GM18499 (cell line): ENCODE data around the gene ANKRD53.

Experiments used
- ATAC-seq: cut with Tn5 transposase; IDR thresholded peaks from one replicate; pipeline ENCODE4 v1.9.1; 2021; ENCODE audit warnings: moderate number of reproducible peaks; ENCODE audit not compliant: insufficient read depth, unreplicated experiment

Gene ANKRD53

DNA sequence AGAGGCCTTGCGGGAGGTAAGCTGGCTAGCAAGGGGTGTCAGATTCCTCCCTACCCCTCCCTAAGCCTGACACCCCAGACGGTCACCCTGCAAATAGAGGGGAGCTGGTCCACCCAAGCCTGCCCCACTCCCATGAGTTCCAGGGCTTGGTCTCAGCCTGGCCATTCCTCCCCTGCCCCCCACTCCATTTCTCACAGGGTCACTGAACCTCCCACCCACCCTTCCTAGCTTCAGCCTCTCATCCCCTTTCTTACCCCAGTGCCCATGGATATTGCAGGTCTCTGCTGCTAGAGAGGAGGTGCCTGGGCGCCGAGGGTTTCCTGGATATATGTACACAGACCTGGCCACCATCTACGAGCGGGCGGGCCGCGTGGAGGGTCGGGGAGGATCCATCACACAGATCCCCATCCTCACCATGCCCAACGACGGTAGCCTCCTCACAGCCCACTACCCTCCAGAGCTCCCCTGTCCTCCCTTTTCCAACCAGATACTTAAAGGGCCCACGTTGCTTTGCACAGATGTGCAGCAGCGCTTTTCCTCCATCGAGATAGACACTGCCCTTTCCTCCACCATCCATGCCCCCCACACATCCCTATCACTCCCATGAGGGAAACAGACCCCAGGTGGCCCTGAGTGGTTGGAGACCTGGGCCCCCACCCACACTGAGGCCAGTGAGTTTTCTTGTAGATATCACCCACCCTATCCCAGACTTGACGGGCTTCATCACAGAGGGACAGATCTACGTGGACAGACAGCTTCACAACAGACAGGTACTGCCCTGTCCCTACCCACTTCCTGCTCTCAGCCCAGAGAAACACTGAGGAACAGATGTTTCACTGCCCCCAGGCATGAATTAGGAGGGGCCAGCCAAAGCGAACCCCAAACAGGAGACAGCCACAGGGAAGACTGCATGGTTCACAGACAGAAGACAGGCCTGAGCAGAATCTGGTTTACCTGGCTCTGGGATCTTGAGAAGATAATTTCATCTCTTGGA, 15.2 kb upstream of the ANKRD53 start:
- ATAC-seq: no peak

DNA sequence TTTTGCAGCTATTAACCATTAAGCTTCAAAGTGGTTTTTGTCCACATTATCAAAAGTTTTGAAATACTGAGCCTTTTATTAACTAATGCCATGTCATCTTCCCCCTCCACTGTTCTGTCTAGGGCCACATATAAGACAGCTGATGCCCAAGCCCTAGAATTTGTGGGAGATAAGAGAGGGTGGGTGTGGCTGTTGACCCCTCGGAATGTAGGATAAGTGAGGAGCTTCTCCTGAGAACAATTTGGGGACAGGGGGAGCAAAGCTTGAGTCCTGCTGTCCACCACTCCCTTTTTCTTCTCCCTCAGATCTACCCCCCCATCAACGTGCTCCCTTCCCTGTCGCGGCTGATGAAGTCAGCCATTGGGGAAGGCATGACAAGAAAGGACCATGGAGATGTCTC, 14.3 kb upstream of the ANKRD53 start:
- no peak for ATAC-seq

DNA sequence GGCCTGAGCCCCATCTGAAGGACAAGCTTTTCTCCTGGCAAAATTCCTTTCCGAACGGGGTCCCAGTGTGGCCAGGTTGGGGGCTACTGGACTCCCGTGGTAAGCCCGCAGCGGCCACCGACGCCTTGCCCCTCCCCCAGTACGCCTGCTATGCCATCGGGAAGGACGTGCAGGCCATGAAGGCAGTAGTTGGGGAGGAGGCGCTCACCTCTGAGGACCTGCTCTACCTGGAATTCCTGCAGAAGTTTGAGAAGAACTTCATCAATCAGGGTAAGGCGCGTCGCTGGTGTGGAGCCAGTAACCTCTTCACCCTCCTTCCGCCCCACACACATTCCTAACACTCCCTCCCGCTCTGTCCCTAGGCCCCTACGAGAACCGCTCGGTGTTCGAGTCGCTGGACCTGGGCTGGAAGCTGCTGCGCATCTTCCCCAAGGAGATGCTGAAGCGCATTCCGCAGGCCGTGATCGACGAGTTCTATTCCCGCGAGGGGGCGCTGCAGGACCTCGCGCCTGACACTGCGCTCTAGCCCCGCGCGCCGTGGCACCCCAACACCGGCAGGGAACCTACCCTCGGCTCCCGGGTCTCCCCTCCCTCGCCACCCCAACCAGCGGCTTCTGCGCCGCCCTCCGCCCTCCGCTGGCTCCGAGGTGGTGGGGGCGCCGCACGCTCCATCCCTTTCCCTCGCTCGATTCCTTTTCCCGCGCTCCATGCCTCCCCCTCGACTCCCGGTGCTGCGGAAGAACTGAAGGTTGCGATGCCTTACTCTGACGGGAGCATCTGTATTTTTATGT, 13.6 kb upstream of the ANKRD53 start:
- ATAC-seq: no peak

DNA sequence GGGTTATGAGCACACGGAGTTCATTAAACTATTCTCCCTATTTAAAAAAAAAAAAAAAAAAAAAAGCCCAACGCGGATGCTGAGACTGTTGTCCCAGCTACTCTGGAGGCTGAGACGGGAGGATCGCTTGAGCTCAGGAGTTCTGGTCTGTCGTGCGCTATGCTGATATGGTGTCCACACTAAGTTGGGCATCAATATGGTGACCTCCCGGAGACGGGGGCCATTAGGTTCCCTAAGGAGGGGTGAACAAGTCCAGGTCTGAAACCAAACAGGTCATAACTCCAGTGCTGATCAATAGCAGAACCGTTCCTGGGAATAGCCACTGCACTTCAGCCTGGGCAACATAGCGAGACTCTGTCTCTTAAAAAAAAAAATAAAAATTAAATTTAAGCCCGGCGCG, 12.9 kb upstream of the ANKRD53 start:
- ATAC-seq: no peak

DNA sequence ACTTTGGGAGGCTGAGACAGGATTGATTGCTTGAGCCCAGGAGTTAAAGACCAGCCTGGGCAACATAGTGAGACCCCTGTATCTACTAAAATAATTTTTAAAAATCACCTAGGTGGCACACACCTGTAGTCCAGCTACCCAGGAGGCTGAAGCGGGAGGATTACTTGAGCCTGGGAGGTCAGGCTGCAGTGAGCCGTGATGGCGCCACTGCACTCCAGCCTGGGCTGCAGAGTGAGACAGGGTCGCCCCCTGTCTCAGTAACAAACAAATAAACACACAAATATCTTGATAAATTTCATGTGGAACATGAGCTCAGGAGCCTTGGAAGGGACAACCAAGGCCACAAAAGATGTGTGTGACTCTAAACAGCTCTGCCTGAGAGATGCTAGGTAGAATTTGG, 11.7 kb upstream of the ANKRD53 start:
- no peak for ATAC-seq

DNA sequence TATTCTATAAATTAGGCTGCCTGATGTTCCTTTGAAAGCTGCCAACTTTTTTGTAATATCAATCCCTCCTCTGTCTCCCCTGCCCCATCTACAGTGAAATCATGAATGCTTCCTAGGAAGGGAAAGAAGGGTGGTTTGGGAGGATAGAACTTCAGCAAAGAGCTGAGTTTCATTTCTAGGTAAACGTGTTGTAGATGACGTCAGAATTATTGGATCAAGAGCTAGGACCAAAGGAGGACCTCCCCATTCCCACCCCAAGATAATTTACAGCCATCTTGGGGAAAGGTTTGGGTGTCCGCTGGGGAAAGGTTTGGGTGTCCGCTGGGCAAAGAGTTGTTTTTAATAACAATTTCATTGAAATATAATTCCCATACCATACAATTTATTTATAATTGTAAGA, 11.2 kb upstream of the ANKRD53 start:
- no peak for ATAC-seq

DNA sequence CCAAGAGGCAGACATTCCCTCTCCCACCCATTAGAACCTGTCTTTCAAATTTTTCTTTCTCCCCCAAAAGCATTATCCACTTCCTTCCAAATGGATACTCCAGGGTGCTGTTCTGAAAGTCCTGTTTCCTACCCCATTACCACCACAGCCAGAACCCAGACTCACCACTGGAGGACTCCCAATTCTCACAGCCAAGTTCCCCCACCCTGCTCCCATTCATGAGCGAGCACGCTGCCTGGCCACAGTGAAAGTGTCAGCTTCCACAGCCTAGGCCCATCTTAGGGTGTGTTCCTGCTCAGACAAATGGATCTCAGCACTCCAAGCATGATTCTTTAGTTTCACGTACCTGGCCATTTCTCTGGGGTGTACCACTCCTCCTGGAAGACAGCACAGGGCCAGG, 3.8 kb upstream of the ANKRD53 start:
- ATAC-seq: no peak

- ATAC-seq: no peak
Observed at GRCh38 chr2:70975237-70975636, 3.2 kb upstream of the ANKRD53 start.

GRCh38 chr2:70977605-70978205, 725 bp upstream of the ANKRD53 start:
- ATAC-seq: no peak

GRCh38 chr2:70979180-70979488, 704 bp downstream of the ANKRD53 start:
- ATAC-seq: no peak

DNA sequence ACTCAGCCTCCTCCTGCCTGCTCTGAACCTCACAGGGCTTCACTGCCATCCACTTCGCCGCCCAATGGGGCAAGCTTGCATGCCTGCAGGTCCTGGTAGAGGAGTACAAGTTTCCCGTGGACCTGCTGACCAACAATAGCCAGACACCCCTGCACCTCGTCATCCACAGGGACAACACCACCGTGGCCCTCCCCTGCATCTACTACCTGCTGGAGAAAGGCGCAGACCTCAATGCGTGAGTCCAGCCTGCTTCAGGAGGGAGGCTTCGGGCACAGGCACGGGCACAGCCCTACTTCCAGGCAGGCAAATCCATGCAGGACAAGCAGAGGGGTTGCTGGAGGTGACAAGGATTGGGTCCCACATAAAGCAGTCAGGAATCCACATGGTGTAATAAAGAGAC, 1.2 kb downstream of the ANKRD53 start:
- ATAC-seq: no peak

DNA sequence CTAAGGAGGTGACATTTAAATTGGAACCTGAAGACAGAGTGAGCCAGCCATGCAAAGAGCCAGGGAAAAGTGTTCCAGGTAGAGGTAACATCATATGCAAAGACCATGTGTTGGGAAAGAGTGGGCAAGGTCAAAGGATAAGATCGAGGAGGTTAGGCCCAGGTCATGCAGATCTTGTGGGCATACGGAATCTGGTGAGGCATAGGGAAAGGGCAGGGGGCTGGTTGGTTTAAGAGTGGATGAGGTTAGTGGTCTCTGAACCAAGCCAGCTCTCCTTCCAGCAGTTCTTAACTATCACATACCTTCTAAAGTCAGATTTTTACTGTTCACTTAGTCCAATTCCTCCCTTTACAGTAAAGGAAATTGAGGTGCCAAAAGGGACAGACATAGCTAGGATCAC, 3.0 kb downstream of the ANKRD53 start:
- ATAC-seq: no peak

DNA sequence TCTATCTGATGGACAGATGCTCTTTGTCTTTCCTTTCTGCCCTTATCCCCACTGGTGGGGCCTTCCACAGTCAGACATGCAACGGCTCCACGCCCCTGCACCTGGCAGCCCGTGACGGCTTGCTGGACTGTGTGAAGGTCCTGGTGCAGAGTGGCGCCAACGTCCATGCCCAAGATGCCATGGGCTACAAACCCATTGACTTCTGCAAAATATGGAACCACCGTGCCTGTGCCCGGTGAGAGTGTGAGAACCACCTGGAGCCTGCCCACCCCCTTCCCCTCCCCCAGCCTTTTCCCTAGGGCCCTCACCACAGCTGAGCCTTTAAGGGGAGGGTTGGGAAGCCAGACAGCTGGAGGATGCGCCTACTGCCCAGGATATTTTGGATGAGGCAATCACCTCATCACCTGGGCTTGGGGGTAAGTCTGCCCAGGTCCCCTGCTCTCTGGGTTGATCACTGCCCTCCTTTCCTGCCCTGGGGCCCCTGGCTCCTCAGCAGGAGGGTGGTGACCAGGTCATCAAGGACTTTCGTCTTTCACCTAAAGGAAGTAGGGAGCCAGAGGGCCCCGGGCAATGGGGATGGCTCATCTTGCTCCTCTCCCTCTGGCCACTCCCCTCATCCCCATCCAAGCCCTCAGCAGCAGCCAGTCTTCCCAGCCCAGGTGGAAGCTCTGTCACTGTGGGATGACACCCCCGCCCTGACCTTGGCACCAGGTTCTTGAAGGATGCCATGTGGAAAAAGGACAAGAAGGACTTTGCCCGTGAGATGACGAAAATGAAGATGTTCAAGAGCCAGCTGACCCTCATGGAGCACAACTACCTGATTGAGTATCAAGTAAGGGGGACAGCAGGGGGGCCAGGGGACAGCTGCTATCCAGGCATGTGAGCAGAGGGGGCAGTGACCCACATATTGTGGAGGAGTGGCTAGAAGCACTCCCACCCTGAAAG, 3.7 kb downstream of the ANKRD53 start:
- ATAC-seq: no peak

- no peak for ATAC-seq
Observed at GRCh38 chr2:70982971-70983370, 4.5 kb downstream of the ANKRD53 start.

- no peak for ATAC-seq
Observed at GRCh38 chr2:70983506-70984227, 5.2 kb downstream of the ANKRD53 start.

GRCh38 chr2:70984228-70984575, 5.8 kb downstream of the ANKRD53 start:
- no peak for ATAC-seq

GRCh38 chr2:70984576-70985282, 6.3 kb downstream of the ANKRD53 start:
- ATAC-seq: peak; percentile 90

DNA sequence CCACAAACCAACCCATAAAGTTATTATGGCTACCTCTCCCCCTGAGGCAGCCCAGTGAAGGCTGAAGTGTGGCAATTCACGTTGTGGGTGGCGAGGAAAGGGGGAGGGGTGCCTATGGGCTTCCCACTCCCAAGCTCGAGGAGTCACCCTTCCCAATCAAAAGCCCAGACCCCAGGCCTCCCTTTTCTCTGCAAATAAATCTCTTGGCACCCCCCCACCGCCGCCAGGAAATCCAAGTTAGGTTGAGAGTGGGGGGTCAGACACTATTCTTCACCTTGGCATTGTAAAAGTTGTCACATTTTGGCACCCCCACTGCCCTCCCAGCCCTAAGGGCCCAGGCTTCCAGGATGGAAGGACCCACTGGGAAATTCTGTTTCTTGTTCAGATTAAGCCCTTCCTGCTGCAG, 6.9 kb downstream of the ANKRD53 start:
- ATAC-seq: no peak

GRCh38 chr2:70985956-70986355, 7.5 kb downstream of the ANKRD53 start:
- no peak for ATAC-seq
